Omental fat pad (tissue), 4 donors: ENCODE measurements around the gene ORM1. TPM values are rescaled to one million over a fixed set of nuclear protein-coding genes. Genes with fewer than 3 reads are reported as not detected.
"Not testable (repeated sequence)": the region's sequence is repeated elsewhere in the genome, so short reads cannot be mapped to it uniquely, and the experiment has no call there.

ENCODE experiments used
- ATAC-seq: fragments of 150-250 bp; one replicate; pipeline ENCODE4 v1.9.1; 2016; ENCODE audit warnings: mild to moderate bottlenecking, moderate library complexity; ENCODE audit not compliant: low FRiP score
- DNase-seq: peaks from one replicate; pipeline ENCODE4 v3.0.0-alpha.2; 2019; ENCODE audit warnings: low spot score
- total RNA-seq, 4 donors: library from RNA; depleted of rRNA; stranded (reverse); fragments of >200 nt; gene quantifications; one replicate each; pipeline ENCODE4 v1.1.0, GENCODE V29; 2016
- TF ChIP-seq, protein P1 (sequence below), 3 donors: fragments of 450-650 bp; IDR thresholded peaks; one replicate each; pipeline ENCODE4 v1.5.1; 2016 to 2017; ENCODE audit warnings: antibody characterized with exemption in 3 of 3, mild to moderate bottlenecking in 3 of 3, moderate library complexity in 2 of 3

ORM1 gene
- total RNA-seq, 4 donors from 2014 or later = 0.65 to 5.4 (median 1.0) TPM; not detected in 1

GRCh38 chr9:114319147-114319546 is 3.8 kb upstream of the ORM1 start:
- DNase-seq (no peak), ATAC-seq (no peak)
- TF ChIP-seq, protein P1, sequence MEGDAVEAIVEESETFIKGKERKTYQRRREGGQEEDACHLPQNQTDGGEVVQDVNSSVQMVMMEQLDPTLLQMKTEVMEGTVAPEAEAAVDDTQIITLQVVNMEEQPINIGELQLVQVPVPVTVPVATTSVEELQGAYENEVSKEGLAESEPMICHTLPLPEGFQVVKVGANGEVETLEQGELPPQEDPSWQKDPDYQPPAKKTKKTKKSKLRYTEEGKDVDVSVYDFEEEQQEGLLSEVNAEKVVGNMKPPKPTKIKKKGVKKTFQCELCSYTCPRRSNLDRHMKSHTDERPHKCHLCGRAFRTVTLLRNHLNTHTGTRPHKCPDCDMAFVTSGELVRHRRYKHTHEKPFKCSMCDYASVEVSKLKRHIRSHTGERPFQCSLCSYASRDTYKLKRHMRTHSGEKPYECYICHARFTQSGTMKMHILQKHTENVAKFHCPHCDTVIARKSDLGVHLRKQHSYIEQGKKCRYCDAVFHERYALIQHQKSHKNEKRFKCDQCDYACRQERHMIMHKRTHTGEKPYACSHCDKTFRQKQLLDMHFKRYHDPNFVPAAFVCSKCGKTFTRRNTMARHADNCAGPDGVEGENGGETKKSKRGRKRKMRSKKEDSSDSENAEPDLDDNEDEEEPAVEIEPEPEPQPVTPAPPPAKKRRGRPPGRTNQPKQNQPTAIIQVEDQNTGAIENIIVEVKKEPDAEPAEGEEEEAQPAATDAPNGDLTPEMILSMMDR (IDR thresholded peaks at IDR 0.05) = no peak

GRCh38 chr9:114320710-114321109 is 2.2 kb upstream of the ORM1 start:
- not testable (repeated sequence) for DNase-seq

DNA sequence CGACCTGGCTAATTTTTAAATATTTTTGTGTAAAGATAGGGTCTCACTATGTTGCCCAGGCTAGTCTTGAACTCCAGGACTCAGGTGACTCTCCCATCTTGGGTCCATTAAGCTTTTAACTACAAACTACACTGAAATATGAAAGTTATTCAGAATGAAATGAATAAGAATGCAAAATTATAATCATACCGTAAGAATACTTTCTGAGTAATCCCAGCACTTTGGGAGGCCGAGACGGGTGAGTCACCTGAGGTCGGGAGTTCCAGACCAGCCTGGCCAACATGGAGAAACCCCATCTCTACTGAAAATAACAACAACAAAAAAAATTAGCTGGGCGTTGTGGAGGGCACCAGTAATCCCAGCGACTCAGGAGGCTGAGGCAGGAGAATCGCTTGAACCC is 1.1 kb upstream of the ORM1 start:
- TF ChIP-seq, protein P1 (IDR thresholded peaks at IDR 0.05) = no peak
- no peak for ATAC-seq
- DNase-seq = no peak

More at GRCh38 chr9:114320710-114321109, 2.2 kb upstream of the ORM1 start:
- ATAC-seq = not testable (repeated sequence)

GRCh38 chr9:114322160-114322818 is 609 bp upstream of the ORM1 start:
- DNase-seq, ATAC-seq: not testable (repeated sequence)

- ATAC-seq, DNase-seq: not testable (repeated sequence)
Observed at GRCh38 chr9:114323849-114324248, 951 bp downstream of the ORM1 start.

DNA sequence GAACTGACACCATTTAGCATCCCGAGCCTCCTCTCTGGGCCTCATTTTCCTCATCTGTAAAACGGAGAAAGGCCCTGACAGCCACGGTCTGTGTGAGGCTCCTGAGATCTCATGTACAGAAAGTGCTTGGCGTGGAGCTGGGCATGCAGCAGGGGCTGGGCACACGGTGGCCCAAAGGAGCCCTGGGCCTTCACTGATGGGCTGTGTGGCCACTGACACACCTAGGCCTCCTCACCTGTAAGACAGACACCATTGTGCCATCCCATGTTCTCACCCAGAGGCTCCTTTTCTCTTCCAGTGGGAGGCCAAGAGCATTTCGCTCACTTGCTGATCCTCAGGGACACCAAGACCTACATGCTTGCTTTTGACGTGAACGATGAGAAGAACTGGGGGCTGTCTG is 1.6 kb downstream of the ORM1 start:
- DNase-seq = no peak
- TF ChIP-seq, protein P1 (IDR thresholded peaks at IDR 0.05) = no peak
- ATAC-seq = no peak

DNA sequence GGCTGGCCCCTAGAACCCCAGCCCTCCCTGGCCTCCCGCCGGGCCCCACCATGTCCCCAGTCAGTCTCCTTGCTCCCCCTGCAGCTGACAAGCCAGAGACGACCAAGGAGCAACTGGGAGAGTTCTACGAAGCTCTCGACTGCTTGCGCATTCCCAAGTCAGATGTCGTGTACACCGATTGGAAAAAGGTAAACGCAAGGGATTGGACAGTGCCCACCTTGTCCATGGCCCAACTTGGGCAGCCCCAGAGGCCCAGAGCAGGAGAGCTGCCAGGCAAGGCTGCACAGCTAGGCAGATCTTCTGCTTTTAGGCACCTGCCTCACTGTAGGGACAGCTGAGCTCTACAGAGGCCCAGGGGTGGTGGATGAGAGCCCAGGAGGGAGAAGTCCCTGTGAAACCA is 2.1 kb downstream of the ORM1 start:
- DNase-seq = not testable (repeated sequence)

DNA sequence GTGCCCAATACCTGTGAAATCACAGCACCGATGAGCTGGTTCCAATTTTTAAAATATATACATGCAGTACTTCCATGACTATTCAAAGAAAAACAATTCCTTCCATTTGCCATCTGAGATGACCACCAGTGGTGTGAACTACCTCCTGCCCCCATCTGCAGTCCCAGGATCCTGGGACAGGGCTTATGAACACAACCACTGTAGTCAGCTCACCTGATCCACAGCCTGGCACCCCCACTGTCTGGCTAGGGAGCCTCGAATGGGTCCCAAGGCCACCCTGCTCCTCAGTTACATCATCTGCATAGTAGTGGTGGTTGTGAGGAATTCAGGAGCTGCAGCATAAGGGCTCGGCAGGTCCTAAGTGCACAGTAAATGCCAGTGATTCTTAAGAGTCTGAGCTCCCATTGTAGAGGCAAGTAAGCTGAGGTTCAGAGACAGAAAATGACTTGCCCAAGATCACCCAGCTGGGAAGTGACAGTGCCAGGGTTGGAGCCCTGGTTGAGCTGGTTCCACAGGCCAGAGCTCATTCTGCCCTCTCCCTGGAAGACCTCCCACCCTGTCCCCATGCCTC is 2.9 kb downstream of the ORM1 start:
- DNase-seq, ATAC-seq: not testable (repeated sequence)

More for the DNA sequence above, 2.1 kb downstream of the ORM1 start:
- not testable (repeated sequence) for ATAC-seq

GRCh38 chr9:114327749-114328148 is 4.9 kb downstream of the ORM1 start:
- TF ChIP-seq, protein P1 (IDR thresholded peaks at IDR 0.05) = no peak
- ATAC-seq = no peak
- DNase-seq = no peak

- not testable (repeated sequence) for DNase-seq, ATAC-seq
Observed at GRCh38 chr9:114328357-114328820, 5.5 kb downstream of the ORM1 start.

GRCh38 chr9:114328937-114329624 is 6.2 kb downstream of the ORM1 start:
- ATAC-seq, DNase-seq: not testable (repeated sequence)

DNA sequence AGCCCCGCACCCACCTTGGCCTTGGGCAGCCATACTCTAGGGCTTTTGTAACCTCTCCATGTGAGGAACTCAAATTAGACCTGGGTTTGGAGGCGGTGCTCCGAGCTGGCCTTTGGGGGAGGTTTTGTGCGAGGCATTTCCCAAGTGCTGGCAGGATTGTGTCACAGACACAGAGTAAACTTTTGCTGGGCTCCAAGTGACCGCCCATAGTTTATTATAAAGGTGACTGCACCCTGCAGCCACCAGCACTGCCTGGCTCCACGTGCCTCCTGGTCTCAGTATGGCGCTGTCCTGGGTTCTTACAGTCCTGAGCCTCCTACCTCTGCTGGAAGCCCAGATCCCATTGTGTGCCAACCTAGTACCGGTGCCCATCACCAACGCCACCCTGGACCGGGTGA is 6.7 kb downstream of the ORM1 start, which contains the start of gene ORM2:
Gene ORM2 (plus strand): TSS at position 245 of the 398 bp plus-strand sequence. CDS start 36 bp downstream, at position 281.
- DNase-seq, ATAC-seq: not testable (repeated sequence)
